Measurements from ENCODE around the gene TMEM101.

The TMEM101 gene

GRCh38 chr17:43992641-43993040 lies 22.1 kb downstream of the TMEM101 start:
- no peak overlapping the region for H3K4me3 ChIP-seq (ENCODE audit: low read length, poor library complexity, severe bottlenecking)
- H2AFZ ChIP-seq (ENCODE audit: low read length) = no peak overlapping the region
- H3K9me3 ChIP-seq (ENCODE audit: insufficient read depth, low read depth, low read length) = no peaks in the 10 kb centered on the region
- H3K27me3 ChIP-seq (ENCODE audit: insufficient read depth, low read length, poor library complexity, severe bottlenecking) = no peaks in the 10 kb centered on the region
- no peaks in the 10 kb centered on the region for H3K79me2 ChIP-seq (ENCODE audit: insufficient read depth, low read length)
- H3K4me2 ChIP-seq (ENCODE audit: low read depth, low read length, poor library complexity, severe bottlenecking) = no peak overlapping the region
- H3K36me3 ChIP-seq (ENCODE audit: insufficient read depth, low read length) = no peaks in the 10 kb centered on the region
- no peaks in the 10 kb centered on the region for H4K20me1 ChIP-seq (ENCODE audit: insufficient read depth, low read length, poor library complexity, severe bottlenecking)
- no peaks in the 10 kb centered on the region for H3K4me1 ChIP-seq (ENCODE audit: insufficient read depth, low read length, poor library complexity, severe bottlenecking)
- TF ChIP-seq CTCF (conservative IDR thresholded peaks at IDR 0.05; ENCODE audit: low read length) (no peak), EZH2phosphoT487 (IDR thresholded peaks at IDR 0.05; ENCODE audit: borderline replicate concordance) (no peak)
- H3K9me2 ChIP-seq (replicated peaks; ENCODE audit: low read depth, low read length) = no peaks in the 10 kb centered on the region
- H3K9ac ChIP-seq (ENCODE audit: low read depth, low read length, poor library complexity, severe bottlenecking) = no peak overlapping the region
- no peaks in the 10 kb centered on the region for H3F3A ChIP-seq (ENCODE audit: low read depth)

- no peaks in the 10 kb centered on the region for H3K9me3 ChIP-seq (ENCODE audit: insufficient read depth, low read depth, low read length)
- no peak overlapping the region for H3K9ac ChIP-seq (ENCODE audit: low read depth, low read length, poor library complexity, severe bottlenecking)
- no peaks in the 10 kb centered on the region for H3K79me2 ChIP-seq (ENCODE audit: insufficient read depth, low read length)
- no peak overlapping the region for H3K4me3 ChIP-seq (ENCODE audit: low read length, poor library complexity, severe bottlenecking)
- H3K4me2 ChIP-seq (ENCODE audit: low read depth, low read length, poor library complexity, severe bottlenecking) = no peak overlapping the region
- H4K20me1 ChIP-seq (ENCODE audit: insufficient read depth, low read length, poor library complexity, severe bottlenecking) = no peaks in the 10 kb centered on the region
- H3K27me3 ChIP-seq (ENCODE audit: insufficient read depth, low read length, poor library complexity, severe bottlenecking) = no peaks in the 10 kb centered on the region
- no peak overlapping the region for H2AFZ ChIP-seq (ENCODE audit: low read length)
- TF ChIP-seq EZH2phosphoT487 (IDR thresholded peaks at IDR 0.05; ENCODE audit: borderline replicate concordance) (no peak), CTCF (conservative IDR thresholded peaks at IDR 0.05; ENCODE audit: low read length) (no peak)
- H3K36me3 ChIP-seq (ENCODE audit: insufficient read depth, low read length) = no peaks in the 10 kb centered on the region
- no peaks in the 10 kb centered on the region for H3K9me2 ChIP-seq (replicated peaks; ENCODE audit: low read depth, low read length)
- no peaks in the 10 kb centered on the region for H3F3A ChIP-seq (ENCODE audit: low read depth)
- H3K4me1 ChIP-seq (ENCODE audit: insufficient read depth, low read length, poor library complexity, severe bottlenecking) = no peaks in the 10 kb centered on the region
Observed at GRCh38 chr17:43988301-43988700, 26.5 kb downstream of the TMEM101 start.

- H3K9me2 ChIP-seq (replicated peaks; ENCODE audit: low read depth, low read length) = no peaks in the 10 kb centered on the region
- no peaks in the 10 kb centered on the region for H4K20me1 ChIP-seq (ENCODE audit: insufficient read depth, low read length, poor library complexity, severe bottlenecking)
- no peaks in the 10 kb centered on the region for H3K9me3 ChIP-seq (ENCODE audit: insufficient read depth, low read depth, low read length)
- no peaks in the 10 kb centered on the region for H3F3A ChIP-seq (ENCODE audit: low read depth)
- no peaks in the 10 kb centered on the region for H3K36me3 ChIP-seq (ENCODE audit: insufficient read depth, low read length)
- H3K4me3 ChIP-seq (ENCODE audit: low read length, poor library complexity, severe bottlenecking) = no peak overlapping the region
- H3K4me1 ChIP-seq (ENCODE audit: insufficient read depth, low read length, poor library complexity, severe bottlenecking) = no peaks in the 10 kb centered on the region
- TF ChIP-seq EZH2phosphoT487 (IDR thresholded peaks at IDR 0.05; ENCODE audit: borderline replicate concordance) (no peak), CTCF (conservative IDR thresholded peaks at IDR 0.05; ENCODE audit: low read length) (no peak)
- H2AFZ ChIP-seq (ENCODE audit: low read length) = no peak overlapping the region
- H3K9ac ChIP-seq (ENCODE audit: low read depth, low read length, poor library complexity, severe bottlenecking) = no peak overlapping the region
- no peaks in the 10 kb centered on the region for H3K27me3 ChIP-seq (ENCODE audit: insufficient read depth, low read length, poor library complexity, severe bottlenecking)
- H3K4me2 ChIP-seq (ENCODE audit: low read depth, low read length, poor library complexity, severe bottlenecking) = no peak overlapping the region
- no peaks in the 10 kb centered on the region for H3K79me2 ChIP-seq (ENCODE audit: insufficient read depth, low read length)
Observed at GRCh38 chr17:43987131-43988021, 27.4 kb downstream of the TMEM101 start.
